Measurements from ENCODE around the gene SELL.
A peak's percentile ranks its signal among the peaks of the same experiment; 100 is the strongest.

The SELL gene

DNA sequence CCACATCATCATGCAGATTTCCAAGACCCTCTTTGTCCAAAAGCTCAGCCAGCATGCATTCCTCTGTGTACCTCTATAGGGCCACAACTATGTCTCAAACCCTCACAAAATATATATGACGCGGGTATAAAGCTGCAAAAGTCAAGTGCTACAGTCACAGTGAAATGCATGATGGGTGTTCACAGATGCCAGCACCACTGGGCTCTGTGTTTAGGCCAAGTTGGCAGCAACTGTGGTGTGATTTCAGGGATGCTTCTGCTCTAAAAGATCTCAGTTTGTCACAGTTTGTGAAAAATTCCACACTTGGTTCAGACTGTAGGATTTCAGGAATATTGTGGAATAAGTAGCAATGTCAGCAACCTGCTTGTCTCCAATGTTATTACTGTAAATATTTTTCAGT lies 57.5 kb downstream of the SELL start:
- Histone ChIP-seq H3K27me3 (no peaks in the 10 kb centered on the region), H3K4me2 (no peak overlapping the region), H3K9ac (no peak overlapping the region), H3K9me3 (replicated peaks in 1 of 11) (peaks cover 0 to 11% (median 8%) of the 10 kb centered on the region in 11 experiments; a peak in 10 of 22 replicates), H3K4me3 (no peak overlapping the region), H3K4me1 (peaks cover 0 to 10% (median 0%) of the 10 kb centered on the region in 10 experiments; a peak in 2 of 20 replicates), H4K20me1 (no peaks in the 10 kb centered on the region), H3K36me3 (no peaks in the 10 kb centered on the region), H3K27ac (no peak overlapping the region)
- no peak for TF ChIP-seq Cebpa-rat (IDR thresholded peaks at IDR 0.05)

DNA sequence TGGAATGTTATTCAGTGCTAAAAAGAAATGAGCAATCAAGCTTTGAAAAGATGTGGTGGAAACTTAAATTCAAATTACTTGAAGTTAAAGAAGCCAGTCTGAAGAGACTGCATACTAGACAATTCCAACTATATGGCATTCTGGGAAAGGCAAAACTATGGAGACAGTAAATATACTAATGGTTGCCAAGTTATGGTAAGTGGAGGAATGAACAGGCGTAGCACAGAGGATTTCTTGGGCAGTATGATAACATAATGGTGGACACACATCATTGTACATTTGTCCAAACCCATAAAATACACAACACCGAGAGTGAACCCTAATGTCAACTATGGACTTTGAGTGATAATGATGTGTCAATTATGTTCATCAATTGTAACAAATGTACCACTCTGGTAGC lies 60.4 kb downstream of the SELL start:
- Histone ChIP-seq H3K9ac (no peak overlapping the region), H3K4me3 (no peak overlapping the region), H3K4me2 (no peak overlapping the region), H3K27me3 (no peaks in the 10 kb centered on the region), H3K4me1 (peaks cover 0 to 12% (median 0%) of the 10 kb centered on the region in 10 experiments; a peak in 2 of 20 replicates), H3K36me3 (no peaks in the 10 kb centered on the region), H3K9me3 (replicated peaks in 1 of 11) (0 out of 22 replicates have a peak, but pooled peaks cover 0 to 4% (median 0%) of the 10 kb centered on the region in 11 experiments), H4K20me1 (no peaks in the 10 kb centered on the region), H3K27ac (no peak overlapping the region)
- no peak for TF ChIP-seq Cebpa-rat (IDR thresholded peaks at IDR 0.05)

DNA sequence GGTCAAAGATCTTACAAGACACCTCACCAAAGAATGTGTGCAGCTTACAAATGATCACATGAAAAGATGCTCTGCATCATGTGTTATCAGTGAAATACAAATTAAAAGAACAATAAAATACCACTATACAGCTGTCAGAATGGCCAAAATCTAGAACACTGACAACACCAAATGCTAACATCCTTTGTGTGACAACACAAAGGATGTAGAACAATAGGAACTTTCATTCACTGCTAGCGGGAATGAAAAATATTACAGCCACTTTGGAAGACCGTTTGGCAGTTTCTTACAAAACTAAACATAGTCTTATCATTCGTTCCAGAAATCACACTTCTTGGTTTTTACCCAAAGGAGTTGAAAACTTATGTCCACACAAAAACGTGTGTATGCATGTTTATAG lies 60.9 kb downstream of the SELL start:
- H3K27me3 ChIP-seq, result no peaks in the 10 kb centered on the region
- H3K9ac ChIP-seq, result no peak overlapping the region
- H4K20me1 ChIP-seq, result no peaks in the 10 kb centered on the region
- no peaks in the 10 kb centered on the region for H3K36me3 ChIP-seq
- H3K4me2 ChIP-seq, result no peak overlapping the region
- H3K4me3 ChIP-seq, result no peak overlapping the region
- peaks cover 0 to 12% (median 0%) of the 10 kb centered on the region in 10 experiments; a peak in 2 of 20 replicates for H3K4me1 ChIP-seq
- 0 out of 22 replicates have a peak, but pooled peaks cover 0 to 3% (median 0%) of the 10 kb centered on the region in 11 experiments for H3K9me3 ChIP-seq (replicated peaks in 1 of 11)
- TF ChIP-seq Cebpa-rat (IDR thresholded peaks at IDR 0.05), result no peak
- H3K27ac ChIP-seq, result no peak overlapping the region

DNA sequence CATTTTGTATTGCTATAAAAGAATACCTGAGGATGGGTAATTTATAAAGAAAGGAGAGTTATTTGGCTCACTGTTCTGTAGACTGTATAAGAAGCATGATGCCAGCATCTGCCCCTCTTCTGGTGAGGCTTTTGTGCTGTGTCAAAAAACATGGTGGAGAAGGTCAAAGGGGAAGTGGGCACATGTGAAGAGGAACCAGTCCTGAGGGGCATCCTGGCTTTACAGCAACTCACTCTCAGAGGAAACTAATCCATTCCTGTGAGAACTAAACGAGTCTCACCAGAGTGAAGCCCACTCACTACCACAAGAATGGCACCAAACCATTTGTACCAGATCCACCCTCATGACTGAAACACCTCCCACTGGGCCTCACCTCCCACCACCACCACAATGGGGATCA lies 62.7 kb downstream of the SELL start:
- Histone ChIP-seq H3K9me3 (replicated peaks in 1 of 11) (no peaks in the 10 kb centered on the region), H4K20me1 (no peaks in the 10 kb centered on the region), H3K4me1 (peaks cover 0 to 12% (median 0%) of the 10 kb centered on the region in 10 experiments; a peak in 2 of 20 replicates), H3K27ac (no peak overlapping the region), H3K4me3 (no peak overlapping the region), H3K27me3 (no peaks in the 10 kb centered on the region), H3K4me2 (peak overlapping the region in 5 of 11 experiments; percentile 4 to 31 (median 16); a peak in 4 of 22 replicates), H3K36me3 (no peaks in the 10 kb centered on the region), H3K9ac (no peak overlapping the region)
- TF ChIP-seq Cebpa-rat (IDR thresholded peaks at IDR 0.05), result no peak

DNA sequence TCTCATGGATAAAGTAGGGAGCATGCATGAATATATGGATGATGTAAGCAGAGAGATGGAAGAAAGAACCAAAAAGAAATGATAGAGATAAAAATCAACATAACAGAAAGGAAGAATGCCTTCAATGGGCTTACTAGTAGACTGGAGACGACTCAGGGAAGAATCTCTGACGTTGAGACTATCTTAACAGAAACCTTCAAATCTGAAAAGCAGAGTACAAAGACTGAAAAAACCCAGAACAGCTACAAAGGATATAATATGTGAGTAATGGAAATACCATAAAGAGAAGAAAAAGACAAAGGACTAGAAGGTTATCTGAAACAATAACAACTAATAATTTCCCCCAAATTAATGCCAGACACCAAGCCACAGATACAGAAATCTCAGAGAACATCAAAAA lies 63.2 kb downstream of the SELL start:
- TF ChIP-seq Cebpa-rat (IDR thresholded peaks at IDR 0.05), result no peak
- Histone ChIP-seq H3K4me3 (no peak overlapping the region), H3K4me1 (peaks cover 0 to 12% (median 0%) of the 10 kb centered on the region in 10 experiments; a peak in 2 of 20 replicates), H3K27ac (no peak overlapping the region), H3K9ac (no peak overlapping the region), H3K36me3 (no peaks in the 10 kb centered on the region), H3K9me3 (replicated peaks in 1 of 11) (no peaks in the 10 kb centered on the region), H4K20me1 (no peaks in the 10 kb centered on the region), H3K27me3 (no peaks in the 10 kb centered on the region), H3K4me2 (no peak overlapping the region)

DNA sequence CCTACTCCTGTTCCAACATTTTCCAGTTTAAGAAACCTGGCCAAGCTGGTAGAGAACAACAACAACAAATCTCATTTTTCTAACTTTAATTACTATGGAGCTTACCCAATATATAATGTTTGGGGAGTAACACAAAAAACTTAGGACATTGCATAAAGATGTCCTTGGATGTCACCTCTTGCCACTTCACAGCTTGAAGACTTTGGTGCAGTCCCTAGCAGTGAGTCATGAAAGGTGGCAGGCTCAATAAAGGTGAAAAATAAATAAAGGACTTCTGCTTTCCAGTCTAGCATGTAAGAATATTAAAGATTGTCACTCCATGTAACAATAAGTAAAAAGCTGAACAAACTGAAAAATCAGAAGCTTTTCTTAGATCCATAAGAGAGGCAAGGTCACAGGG lies 63.9 kb downstream of the SELL start:
- H3K4me1 ChIP-seq, result peaks cover 0 to 12% (median under 1%) of the 10 kb centered on the region in 10 experiments; a peak in 5 of 20 replicates

DNA sequence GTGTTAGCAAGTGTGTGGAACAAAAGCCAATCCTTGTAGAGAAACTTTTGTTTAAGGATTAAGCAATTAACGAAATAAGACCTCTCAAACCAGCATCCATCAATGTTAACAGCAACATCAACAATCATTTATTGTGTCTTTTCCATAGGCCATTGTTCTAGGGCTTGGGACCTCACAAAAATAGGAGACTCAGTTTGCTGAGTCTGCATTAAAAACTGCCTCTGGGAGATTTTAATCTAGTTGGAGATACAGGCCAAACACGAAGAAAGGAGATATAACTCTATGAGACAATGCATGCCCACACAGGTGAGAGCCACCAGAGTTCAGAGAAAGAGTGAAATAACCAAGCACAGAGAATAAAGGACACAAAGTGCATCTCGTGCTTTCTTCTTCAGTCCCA lies 67.1 kb downstream of the SELL start:
- Histone ChIP-seq H3K4me3 (no peak overlapping the region), H3K36me3 (no peaks in the 10 kb centered on the region), H4K20me1 (no peaks in the 10 kb centered on the region), H3K27ac (no peak overlapping the region), H3K4me2 (no peak overlapping the region), H3K9ac (no peak overlapping the region), H3K9me3 (replicated peaks in 1 of 11) (peaks cover 0 to 5% (median 4%) of the 10 kb centered on the region in 11 experiments; a peak in 3 of 22 replicates), H3K27me3 (no peaks in the 10 kb centered on the region), H3K4me1 (peaks cover 10 to 20% (median 12%) of the 10 kb centered on the region in 10 experiments; a peak in 19 of 20 replicates)
- TF ChIP-seq Cebpa-rat (IDR thresholded peaks at IDR 0.05), result no peak

More for the DNA sequence above, 63.9 kb downstream of the SELL start:
- H4K20me1 ChIP-seq, result no peaks in the 10 kb centered on the region
- H3K4me2 ChIP-seq, result no peak overlapping the region
- TF ChIP-seq Cebpa-rat (IDR thresholded peaks at IDR 0.05), result no peak
- H3K9ac ChIP-seq, result no peak overlapping the region
- H3K36me3 ChIP-seq, result no peaks in the 10 kb centered on the region
- no peak overlapping the region for H3K27ac ChIP-seq
- H3K27me3 ChIP-seq, result no peaks in the 10 kb centered on the region
- no peaks in the 10 kb centered on the region for H3K9me3 ChIP-seq (replicated peaks in 1 of 11)
- no peak overlapping the region for H3K4me3 ChIP-seq

All from BLaER1 treated with 17β-estradiol and CSF1 and Interleukin-3, amounts not matched to agents 10 nM and 100 nM (cell line).